Stimulated activated CD4-positive, alpha-beta T cell treated with anti-CD3 and anti-CD28 coated beads, Interleukin-4, amount 100 ng/mL, for 1 hour (primary cell): ENCODE data around the gene DUOXA2.
"Not testable (repeated sequence)": the region's sequence is repeated elsewhere in the genome, so short reads cannot be mapped to it uniquely, and the experiment has no call there.

Source experiments
- DNase-seq: peaks from one replicate; pipeline ENCODE4 v3.0.0-alpha.2; 2020

Gene DUOXA2

DNA sequence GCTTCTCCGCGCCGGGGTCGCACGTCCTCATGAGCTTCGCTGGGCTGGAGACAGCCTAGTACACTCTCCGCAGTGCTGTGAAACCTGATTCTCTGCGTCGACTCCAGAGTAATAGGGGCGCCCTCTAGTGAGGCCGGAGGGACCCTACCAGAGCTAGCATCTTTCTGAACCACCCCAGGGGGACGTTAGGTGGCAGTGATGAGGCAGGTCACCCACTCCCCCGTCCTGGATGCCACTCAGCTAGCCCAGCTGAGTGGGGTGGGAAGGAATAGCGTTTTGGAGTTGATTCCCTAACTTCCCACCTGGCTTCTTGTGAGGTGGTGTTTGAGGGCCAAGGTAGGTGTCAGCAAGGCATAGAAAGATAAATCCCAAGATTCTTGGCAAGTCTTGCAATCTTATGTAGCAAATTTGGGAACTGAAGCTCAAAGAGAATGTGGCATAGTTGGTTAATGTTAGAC lies 4.0 kb downstream of the DUOXA2 start:
- peak; percentile 84 for DNase-seq

DNA sequence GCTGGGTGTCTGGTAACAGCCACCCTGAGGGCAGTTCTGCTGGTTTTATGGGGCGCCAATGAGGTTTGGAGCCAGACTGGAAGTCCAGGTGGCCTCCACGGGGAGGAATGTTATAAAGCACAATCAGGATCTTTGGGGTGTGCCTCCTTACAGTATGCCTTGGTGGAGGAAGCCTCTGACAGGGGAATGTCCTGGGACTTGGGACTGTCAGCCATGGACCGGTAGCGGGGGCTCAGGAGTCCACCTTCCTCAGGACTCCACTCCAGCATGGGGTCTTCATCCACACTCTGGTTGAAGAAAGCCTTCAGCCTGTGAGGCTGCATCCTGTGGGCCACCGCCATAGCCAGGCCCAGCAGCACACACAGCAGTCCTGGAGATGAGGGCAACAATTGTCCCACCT lies 4.9 kb downstream of the DUOXA2 start:
- no peak for DNase-seq

DNA sequence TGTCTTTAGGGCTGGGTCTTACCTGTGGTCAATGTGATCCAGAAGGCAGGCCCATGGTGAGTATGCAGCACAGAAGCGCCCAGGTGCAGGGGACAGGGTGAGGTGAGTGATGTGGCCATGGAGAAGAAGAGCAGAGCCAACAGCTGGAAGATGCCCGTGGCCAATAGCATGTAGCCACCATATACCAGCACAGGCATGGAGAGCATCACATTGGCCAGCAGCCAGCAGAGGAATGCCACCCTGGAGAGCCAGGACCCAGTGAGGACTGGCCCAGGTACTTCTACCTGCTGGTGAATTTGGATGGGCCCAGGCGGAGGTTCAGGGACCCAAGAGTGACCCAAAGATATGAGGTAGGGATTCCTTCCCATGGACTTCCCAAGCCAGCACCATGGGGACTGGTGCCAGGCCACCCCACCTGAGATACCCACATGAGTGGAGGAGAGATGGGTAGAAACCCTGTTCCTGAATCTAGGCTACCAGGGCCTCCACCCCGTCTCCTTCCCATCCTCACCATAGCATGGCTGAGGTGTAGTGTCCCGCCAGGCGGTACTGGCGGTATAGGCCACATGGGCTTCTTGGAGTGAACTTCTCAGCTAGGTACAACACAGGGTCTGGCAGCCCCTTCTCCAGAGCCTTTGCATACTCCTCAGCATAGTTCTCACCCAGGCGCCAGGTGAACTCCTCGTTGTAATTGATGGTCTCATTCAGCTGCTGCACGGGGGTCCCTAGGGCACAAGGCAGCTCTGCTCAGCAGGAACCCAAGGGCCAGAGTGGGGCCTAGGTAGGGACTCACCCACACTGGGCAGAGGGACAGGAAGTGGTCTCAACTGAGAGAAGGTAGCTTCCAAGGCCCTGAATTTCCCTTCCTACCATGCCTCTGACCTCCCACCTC lies 6.2 kb downstream of the DUOXA2 start:
- DNase-seq: no peak

DNA sequence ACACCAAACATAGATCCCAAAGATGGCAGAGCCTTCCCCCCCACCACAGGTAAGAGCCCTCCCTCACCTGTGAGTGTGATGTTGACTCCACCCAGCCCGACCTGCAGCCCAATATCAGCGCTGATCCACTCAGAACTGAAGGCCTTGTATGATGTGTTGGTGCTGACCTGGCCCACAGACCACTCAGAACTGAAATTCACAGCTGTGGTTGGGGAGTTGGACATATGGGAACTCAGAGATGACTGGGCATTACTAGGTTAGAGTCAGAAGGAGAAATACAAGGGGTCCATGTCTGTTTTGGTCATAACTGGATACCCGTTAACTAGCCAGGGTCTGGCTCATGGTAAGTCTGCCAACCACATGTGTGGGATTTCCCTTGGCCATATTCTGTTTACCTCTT lies 6.9 kb downstream of the DUOXA2 start:
- DNase-seq: no peak

DNA sequence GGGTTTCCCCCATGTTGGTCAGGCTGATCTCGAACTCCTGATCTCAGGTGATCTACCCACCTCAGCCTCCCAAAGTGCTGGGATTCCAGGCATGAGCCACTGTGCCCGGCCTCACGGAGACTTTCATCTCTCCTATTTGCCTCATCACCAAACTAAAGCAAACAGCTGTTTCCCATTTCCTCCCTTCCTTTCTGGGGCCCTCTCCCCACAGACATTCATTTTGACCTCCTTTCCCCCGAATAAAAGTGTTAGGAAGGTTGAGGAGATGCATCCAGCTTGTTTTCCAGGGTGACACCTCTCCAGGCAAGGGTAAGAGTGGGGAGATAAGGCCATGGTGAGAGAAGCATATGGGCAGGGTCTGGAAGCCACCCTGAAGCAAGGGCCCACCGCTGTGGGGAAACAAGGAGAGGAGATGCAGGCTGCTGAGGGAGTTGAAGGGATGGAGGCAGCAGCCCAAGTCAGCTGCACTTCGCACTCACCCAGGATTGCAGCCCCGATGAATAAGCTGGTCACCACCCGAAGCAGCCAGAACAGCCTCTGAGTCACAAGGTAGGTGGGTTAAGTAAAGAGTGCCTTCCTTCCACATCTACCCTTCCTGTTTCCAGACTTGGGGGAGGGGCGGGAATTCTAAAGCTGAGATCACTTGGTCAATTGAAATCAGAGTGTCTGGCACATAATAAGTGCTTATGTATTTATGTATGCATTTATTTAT lies 7.7 kb downstream of the DUOXA2 start:
- no peak for DNase-seq

DNA sequence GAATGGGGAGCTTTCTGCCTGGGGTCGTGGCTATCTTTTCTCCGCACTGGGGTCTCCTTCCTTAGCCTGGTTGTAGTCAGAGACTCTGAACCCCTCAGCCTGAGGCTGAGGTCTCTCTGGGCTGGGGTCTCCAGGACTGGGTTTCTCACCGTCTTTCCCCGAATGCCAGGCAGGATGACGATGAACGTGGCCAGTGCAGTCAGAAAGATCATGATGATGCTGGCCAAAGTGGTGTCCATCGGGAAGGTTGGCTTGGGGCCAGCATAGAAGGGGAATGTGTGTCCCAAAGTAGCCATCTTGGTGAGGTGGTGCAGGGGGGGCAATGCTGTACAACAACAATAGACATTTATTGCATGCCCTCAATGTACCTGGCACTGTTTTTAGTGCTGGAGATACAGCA lies 8.6 kb downstream of the DUOXA2 start:
- DNase-seq: no peak

DNA sequence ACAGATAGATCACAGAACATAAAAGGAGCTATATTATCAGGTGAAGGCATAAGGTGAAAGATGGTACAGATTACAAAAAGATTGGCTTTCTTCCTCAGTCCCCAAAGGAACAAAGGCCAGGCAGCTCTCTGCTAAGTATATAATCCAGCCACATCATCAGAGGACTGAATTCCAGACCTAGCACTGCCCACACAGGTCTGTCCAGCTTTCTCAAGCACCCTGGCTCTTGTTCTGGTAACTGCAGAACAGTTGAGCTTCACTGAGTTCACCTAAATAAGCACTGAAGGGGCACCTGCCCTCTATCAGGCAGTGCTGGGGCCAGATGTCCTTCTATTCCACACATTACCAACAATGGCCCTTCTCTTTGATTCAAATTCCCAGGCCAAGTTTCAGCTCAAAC lies 9.3 kb downstream of the DUOXA2 start:
- no peak for DNase-seq

DNA sequence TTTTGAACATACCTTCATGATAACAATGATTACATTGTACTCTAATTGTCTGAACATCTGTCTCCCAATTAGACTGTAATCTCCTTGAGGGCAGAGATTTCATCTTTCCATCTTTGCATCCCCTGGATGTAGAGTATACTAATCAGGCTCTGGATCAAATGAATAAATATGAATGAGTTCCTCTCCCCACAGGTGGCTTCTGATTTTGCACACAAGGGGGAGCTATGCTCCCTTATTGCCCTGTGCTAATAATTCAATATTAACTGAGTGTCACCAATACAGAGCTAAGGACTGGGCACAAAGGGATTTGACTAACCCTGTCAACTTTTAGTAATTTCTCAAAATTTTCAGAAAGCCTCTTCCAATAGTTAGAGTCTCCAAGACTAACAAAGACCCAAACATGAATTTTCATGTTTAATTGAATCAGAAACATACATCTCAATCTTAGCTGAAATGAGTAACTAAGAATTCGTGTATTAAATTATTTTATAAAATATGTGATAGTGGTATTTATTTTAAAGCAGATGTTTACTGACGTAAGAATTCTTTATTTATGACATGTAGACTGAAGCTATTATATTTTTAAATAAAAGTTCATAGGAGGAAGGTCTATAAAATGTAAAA lies 12.5 kb downstream of the DUOXA2 start:
- DNase-seq: no peak

DNA sequence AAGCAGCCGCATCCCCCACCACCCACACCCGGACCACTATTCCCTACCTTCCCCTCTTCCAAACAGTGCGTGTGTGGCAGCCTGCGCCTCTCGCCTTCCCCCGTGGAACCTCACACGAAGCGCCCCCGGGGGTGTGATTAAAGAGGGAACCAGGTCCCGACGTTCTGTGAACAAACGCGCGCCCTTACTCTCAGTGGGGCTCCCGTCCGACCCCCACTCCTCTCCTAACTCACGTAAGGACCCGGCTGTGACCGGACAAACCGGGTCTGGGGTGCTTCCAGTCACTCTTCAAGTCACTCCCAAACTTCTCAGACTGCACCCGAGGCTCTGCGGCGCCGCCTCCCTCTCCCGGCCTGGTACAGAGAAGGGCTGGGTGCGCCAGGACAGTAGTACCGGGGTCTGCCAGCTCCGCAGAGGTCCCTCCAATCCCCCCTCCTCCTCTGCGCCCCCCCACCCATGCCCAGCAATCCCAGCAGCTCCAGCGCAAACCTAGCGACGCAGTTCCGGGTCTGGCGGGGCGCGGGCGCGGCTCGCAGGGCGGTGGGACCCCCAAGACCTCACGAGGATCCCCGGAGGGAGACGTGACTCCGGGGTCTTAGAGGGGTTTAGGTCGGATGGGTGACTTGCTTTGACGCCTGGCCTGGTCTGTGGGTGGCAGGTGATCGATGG lies 15.0 kb downstream of the DUOXA2 start:
- no peak for DNase-seq

DNA sequence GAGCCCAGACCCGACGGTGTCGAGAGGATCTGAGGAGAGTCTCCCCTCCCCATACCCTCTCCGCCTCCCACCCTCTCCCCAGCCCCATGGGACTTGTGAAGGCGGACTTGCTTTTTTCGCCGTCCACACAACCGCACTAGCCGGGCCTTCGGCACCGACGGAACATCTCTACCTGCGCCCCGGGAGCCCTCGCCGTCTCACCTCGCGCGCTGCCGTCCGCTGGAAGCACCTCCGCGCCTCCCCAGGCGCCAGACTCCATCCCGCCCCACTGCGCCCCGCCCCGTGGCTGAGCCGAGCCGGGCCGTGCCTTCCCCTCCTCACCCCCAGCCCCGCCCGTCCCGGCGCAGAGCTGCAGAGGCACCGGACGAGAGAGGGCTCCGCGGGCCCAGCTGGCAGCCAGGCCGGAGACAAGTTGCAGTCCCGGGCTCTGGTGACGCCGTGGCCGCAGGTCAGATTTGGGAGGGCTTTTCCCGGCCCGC lies 15.6 kb downstream of the DUOXA2 start, which contains the start of the genes DUOX1 and DUOXA1:
Gene DUOX1, plus strand, starts transcription at position 344 of the 479 bp plus-strand sequence. CDS start 1,973 bp downstream, outside the sequence.
Gene DUOXA1, minus strand, starts transcription at position 229 of the 479 bp plus-strand sequence. CDS start 6,865 bp downstream, outside the sequence.
- peak; percentile 44 for DNase-seq

DNA sequence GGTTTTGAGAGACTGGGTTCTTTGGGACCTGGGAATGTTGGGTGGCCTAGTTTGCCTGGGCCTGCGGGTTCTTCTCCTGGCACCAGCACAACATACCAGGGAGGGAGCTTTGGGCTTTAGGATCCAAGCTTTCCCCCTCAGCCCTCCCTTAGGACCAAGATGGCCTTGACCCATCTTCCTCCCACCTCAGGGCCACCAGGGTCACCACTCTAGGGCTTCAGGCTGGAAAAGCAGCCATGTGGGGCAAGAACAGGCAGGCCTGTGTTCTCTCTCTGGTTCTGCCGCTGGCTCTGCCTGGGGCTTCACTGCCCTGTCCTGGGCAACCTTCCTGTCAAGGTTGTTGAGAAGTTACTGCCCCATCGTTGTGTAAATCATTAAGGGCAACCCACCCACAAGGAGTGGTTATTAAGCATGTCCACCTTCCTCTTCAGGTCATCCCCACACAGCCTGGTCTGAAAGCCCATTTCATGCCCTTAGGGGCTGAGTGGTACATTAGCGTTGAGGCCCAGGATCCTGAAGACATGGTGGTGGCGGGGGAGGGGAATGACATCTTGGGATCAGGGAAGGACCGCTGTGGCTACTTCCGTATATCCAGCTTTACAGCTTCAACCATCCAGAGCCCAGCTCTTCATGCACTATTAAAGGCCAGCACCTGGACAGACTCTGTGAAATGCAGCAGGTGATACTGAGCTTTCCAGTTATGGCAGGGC lies 16.3 kb downstream of the DUOXA2 start:
- no peak for DNase-seq

DNA sequence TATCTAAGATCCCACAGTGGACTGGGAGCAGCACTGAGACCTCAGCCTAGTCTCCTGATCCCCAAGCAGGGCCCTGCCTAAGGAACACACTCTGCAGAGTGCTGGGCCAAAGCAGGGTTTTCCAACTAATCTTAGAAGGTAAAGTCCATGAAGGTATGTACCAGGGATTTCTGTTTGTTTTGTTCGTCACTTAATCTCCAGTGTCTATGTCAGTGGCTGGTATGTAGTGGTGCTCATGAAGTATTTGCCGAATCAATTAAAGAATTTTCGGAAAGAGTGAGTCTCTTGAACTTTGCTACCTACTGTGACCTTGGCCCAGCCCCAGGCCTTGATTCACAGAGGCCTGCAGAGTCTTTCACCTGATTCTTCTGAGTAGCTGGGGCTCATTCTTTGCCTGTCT lies 17.4 kb downstream of the DUOXA2 start:
- DNase-seq: no peak

DNA sequence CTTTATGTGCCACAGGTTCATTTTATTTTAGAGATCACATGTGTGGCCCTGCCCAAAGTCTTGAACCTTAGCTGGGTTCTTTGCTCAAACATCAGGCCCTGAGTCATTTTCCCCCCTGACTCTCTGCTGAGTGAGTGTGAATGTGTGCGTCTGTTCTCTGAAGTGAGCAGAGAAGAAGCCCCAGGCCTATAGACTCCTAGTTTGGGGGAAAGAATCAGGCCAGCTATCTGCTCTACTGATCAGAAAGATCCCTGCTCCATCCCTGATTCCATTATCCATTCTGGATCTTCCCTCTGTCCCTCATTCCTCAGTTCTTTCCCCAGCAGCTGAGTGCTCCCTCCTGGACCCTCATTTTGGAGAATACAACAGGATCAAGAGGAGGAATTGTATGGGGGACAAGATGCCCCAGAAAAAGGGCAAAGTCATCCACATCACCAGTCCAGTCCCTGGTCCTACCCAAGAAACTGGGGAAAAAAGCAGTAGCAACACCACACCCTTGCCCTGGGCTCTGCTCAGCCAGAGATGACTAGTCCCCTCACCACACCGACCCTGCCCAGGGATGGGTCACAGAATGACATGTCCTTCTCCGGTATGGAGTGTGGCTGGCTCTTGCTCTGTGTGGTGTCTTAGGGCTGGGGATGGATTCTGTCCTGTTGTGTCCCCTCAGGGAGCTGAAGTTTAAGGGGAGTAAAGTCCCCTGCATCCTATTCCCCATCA lies 18.9 kb downstream of the DUOXA2 start:
- DNase-seq: no peak

DNA sequence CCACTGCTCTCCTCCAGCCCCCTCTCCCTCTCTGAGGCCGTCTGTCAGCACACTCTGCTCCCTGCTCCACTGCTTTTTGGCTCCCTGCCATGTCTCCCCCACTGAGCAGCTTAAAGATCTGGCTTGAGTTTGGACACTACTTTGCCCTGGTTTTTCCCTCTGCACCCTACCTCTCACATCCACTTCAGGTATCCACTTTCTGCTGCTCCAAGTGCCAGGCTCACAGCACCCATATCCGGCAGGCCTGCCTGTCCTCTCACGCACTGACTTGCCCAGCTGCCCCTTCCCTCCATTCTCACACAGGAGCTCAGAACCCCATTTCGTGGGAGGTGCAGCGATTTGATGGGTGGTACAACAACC lies 19.4 kb downstream of the DUOXA2 start:
- DNase-seq: no peak

DNA sequence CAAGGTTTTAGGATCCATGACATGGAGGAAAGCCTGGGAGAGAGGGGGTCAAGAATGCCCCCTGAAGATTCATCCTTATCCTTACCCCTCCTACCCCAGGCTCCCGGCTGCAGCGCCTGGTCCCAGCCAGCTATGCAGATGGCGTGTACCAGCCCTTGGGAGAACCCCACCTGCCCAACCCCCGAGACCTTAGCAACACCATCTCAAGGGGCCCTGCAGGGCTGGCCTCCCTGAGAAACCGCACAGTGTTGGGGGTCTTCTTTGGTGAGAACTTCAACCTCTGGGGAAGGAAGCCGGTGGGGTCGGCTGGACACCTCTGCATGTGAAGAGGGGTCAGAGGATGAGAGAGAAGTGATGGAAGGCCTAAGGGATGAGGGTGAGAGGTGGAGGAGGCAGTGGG lies 19.9 kb downstream of the DUOXA2 start:
- DNase-seq: no peak

DNA sequence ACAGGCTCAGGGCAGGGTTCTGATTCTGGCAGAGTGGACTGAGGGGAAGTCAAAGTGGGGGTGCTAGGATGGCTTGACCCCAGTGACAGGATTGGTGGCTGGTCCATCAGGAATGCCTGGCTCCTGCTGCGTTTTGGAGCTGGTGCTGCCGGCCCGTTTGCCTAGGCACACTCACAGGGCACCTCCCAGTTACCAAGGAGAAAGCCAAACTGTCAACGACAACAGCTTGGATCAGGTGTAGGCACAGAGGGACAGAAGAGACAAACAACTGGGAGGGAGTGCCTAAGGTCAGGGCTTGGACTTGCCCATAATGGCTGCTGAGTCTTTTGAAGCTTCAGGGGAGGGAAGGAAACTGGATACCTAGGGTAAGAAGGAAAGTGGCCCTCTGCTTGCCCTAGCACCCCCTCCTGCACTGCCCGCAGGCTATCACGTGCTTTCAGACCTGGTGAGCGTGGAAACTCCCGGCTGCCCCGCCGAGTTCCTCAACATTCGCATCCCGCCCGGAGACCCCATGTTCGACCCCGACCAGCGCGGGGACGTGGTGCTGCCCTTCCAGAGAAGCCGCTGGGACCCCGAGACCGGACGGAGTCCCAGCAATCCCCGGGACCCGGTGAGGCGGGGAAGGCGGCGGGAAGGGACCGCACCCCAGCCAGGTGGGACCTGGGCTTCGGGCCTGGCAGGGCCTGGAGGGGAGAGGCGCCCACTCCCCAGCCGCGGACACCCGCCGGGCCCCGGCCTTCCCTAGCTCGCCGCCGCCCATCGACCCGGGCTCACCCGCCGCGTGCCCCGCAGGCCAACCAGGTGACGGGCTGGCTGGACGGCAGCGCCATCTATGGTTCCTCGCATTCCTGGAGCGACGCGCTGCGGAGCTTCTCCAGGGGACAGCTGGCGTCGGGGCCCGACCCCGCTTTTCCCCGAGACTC lies 20.8 kb downstream of the DUOXA2 start:
- peak; percentile 37 for DNase-seq

DNA sequence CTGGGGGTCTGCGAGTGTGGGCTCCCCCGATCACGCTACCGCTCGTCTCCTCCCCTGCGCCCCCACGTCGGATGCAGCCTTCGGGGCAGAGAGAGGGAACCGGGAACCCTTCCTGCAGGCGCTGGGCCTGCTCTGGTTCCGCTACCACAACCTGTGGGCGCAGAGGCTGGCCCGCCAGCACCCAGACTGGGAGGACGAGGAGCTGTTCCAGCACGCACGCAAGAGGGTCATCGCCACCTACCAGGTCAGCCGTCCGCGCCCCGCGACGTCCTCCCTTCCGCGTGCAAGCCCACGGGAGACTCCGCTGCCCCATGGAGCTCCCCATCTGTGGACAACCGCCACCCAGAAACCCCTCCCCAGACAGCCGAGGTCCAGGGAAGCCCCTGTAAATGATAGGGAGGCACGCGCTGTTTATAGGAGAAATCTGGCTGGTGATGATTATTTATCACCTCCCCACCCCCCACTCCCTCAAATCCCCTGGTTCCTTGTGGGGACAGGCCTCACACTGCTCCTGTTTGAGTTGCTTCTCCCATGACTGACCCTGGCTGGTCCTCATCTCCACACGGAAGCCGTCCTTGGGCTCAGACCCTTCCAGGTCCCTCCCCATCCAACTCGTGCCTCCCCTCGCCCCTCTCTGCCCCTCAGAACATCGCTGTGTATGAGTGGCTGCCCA lies 21.7 kb downstream of the DUOXA2 start:
- DNase-seq: not testable (repeated sequence)

DNA sequence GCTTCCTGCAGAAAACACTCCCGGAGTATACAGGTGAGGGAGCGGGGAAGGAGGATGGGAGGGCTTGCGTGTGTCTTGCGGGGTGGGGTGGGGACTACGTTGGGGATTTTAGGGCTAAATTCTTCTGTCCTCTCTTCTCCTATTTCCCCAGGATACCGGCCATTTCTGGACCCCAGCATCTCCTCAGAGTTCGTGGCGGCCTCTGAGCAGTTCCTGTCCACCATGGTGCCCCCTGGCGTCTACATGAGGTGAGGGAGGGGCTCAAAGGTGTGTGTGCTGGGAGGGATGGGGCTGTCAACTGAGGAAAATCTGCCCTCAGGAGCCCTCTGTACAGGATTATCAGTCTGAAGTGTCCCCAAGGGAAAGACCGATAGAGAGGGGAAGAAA lies 22.2 kb downstream of the DUOXA2 start:
- no peak for DNase-seq

DNA sequence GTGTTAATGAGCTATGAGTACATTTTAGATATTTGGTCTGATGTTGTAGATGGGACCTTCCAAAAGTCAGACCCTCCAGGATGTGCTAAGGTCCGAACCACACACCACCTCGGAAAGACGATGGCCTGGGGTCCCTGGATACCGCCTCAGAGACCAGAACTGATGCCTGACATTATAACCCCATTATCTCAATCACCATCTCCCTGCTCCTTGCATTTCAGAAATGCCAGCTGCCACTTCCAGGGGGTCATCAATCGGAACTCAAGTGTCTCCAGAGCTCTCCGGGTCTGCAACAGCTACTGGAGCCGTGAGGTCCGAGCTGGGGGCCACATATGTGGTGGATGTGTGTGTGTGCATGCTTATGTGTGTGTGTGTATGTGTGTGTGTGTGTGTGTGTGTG lies 23.6 kb downstream of the DUOXA2 start:
- DNase-seq: no peak
